Measurements from ENCODE around the gene DNAI2. TPM values are rescaled to one million over a fixed set of nuclear protein-coding genes. Genes with fewer than 3 reads are reported as not detected.

Gene DNAI2
- total RNA-seq, 1 experiment from 2014 or later: 0.26 TPM

GRCh38 chr17:74245145-74245831 is 28.7 kb upstream of the DNAI2 start (continued):
- no peak for TF ChIP-seq IRF2 (CRISPR knock-in tag; IDR thresholded peaks at IDR 0.05; ENCODE audit: borderline replicate concordance, low read depth)
- 0 out of 2 replicates have a peak, but pooled peaks have one; percentile 22 for TF ChIP-seq ZNF263 (CRISPR knock-in tag; IDR thresholded peaks at IDR 0.05; ENCODE audit: low read depth)
- 0 out of 2 replicates have a peak, but pooled peaks have one; percentile 28 for TF ChIP-seq CREM (CRISPR knock-in tag; IDR thresholded peaks at IDR 0.05)
- TF ChIP-seq RELA (CRISPR knock-in tag; IDR thresholded peaks at IDR 0.05; ENCODE audit: borderline replicate concordance): no peak
- no peak for TF ChIP-seq JAZF1 (CRISPR knock-in tag; IDR thresholded peaks at IDR 0.05)

GRCh38 chr17:74245871-74246270 is 28.2 kb upstream of the DNAI2 start:
- ATAC-seq (peak; percentile 17), DNase-seq (ENCODE audit: low spot score) (no peak)
- Mint-ChIP-seq H3K9me3 (peaks cover 8% of the 10 kb centered on the region), H3K4me3 (no peak overlapping the region), H3K4me1 (peaks cover 14% of the 10 kb centered on the region), H3K27me3 (ENCODE audit: low read depth) (peaks cover 7% of the 10 kb centered on the region), H3K36me3 (peaks cover 8% of the 10 kb centered on the region), H3K27ac (no peak overlapping the region)
- TF ChIP-seq ESRRA (CRISPR knock-in tag; IDR thresholded peaks at IDR 0.05; ENCODE audit: borderline replicate concordance): no peak
- no peak for TF ChIP-seq ZSCAN18 (CRISPR knock-in tag; IDR thresholded peaks at IDR 0.05)
- no peak for TF ChIP-seq CREM (CRISPR knock-in tag; IDR thresholded peaks at IDR 0.05)
- no peak for TF ChIP-seq JUN (CRISPR knock-in tag; IDR thresholded peaks at IDR 0.05)
- no peak for TF ChIP-seq PREB (CRISPR knock-in tag; IDR thresholded peaks at IDR 0.05; ENCODE audit: borderline replicate concordance)
- ChIA-PET CTCF (interaction anchor here (0.7 to 3.3 kb wide), 18 partner anchors 8 to 617 kb away, joined by 3 to 24 read pairs (median 6); partner anchors contain the start of gene TTYH2), POLR2A (interaction anchor here (0.9 to 1.7 kb wide), 2 partner anchors 12 to 33 kb away, joined by 5 to 6 read pairs; partner anchors contain the start of gene TTYH2)

- no peak for ATAC-seq
- Mint-ChIP-seq H3K4me3 (no peak overlapping the region), H3K27me3 (ENCODE audit: low read depth) (peaks cover 7% of the 10 kb centered on the region), H3K36me3 (peaks cover 8% of the 10 kb centered on the region), H3K9me3 (peaks cover 8% of the 10 kb centered on the region), H3K27ac (no peak overlapping the region), H3K4me1 (peaks cover 14% of the 10 kb centered on the region)
- ChIA-PET POLR2A (no interaction called here), CTCF (interaction anchor here (0.8 to 2.1 kb wide), 6 partner anchors 10 to 118 kb away, joined by 4 to 9 read pairs (median 6); partner anchors contain the start of gene TTYH2)
- DNase-seq (ENCODE audit: low spot score): no peak
- TF ChIP-seq TCF7 (CRISPR knock-in tag; IDR thresholded peaks at IDR 0.05; ENCODE audit: low read depth) (no peak), FOXP1 (CRISPR knock-in tag; IDR thresholded peaks at IDR 0.05; ENCODE audit: borderline replicate concordance) (no peak), ATF6 (CRISPR knock-in tag; IDR thresholded peaks at IDR 0.05) (no peak), ZNF121 (CRISPR knock-in tag; IDR thresholded peaks at IDR 0.05) (no peak), MYBL2 (CRISPR knock-in tag; IDR thresholded peaks at IDR 0.05) (no peak), ESRRA (CRISPR knock-in tag; IDR thresholded peaks at IDR 0.05; ENCODE audit: borderline replicate concordance) (no peak), KAT7 (CRISPR knock-in tag; IDR thresholded peaks at IDR 0.05; ENCODE audit: borderline replicate concordance) (no peak), ZNF281 (CRISPR knock-in tag; IDR thresholded peaks at IDR 0.05) (no peak), ELF4 (CRISPR knock-in tag; IDR thresholded peaks at IDR 0.05; ENCODE audit: low read depth) (no peak), OVOL2 (CRISPR knock-in tag; IDR thresholded peaks at IDR 0.05; ENCODE audit: borderline replicate concordance) (no peak), ZSCAN18 (CRISPR knock-in tag; IDR thresholded peaks at IDR 0.05) (no peak)
These were observed 24.3 kb upstream of the DNAI2 start for GRCh38 chr17:74249590-74250270.

Data from WTC11 (cell line).